H1 (cell line): ENCODE results near the gene CSF2.

Experiments
- POLR2A ChIP-seq, 2 experiments: IDR thresholded peaks; 1 replicate in 1 of 2; 2 replicates in 1 of 2; pipeline ENCODE4 v1.6.1; 2011; ENCODE audit warnings: low read depth in 2 of 2, low read length in 2 of 2, mild to moderate bottlenecking in 2 of 2; ENCODE audit errors: control extremely low read depth in 1 of 2
- SP1 ChIP-seq: IDR thresholded peaks from 2 replicates; pipeline ENCODE4 v1.6.1; 2011; ENCODE audit warnings: low read depth, low read length

GRCh38 chr5:132026516-132027008, 47.0 kb upstream of the CSF2 start:
- no peak for TF ChIP-seq SP1
- TF ChIP-seq POLR2A (IDR thresholded peaks at IDR 0.05; ENCODE audit: control extremely low read depth in 1 of 2, low read depth in 2 of 2, low read length in 2 of 2): no peak
